Vagina (tissue), 2 donors: Measurements from ENCODE around the gene CDC73. TPM values are rescaled to one million over a fixed set of nuclear protein-coding genes. Genes with fewer than 3 reads are reported as not detected.

Source experiments
- DNase-seq, 2 donors: peaks; one replicate each; pipeline ENCODE4 v3.0.0-alpha.2; 2017; ENCODE audit errors: extremely low spot score in 2 of 2
- H3K27ac ChIP-seq: fragments of 200-600 bp; sonication (generic); one replicate; pipeline ENCODE4 v1.5.1; 2019
- H3K27me3 ChIP-seq: fragments of 200-600 bp; sonication (generic); one replicate; pipeline ENCODE4 v1.5.1; 2019
- H3K36me3 ChIP-seq, 2 donors: fragments of 200-600 bp; sonication (generic); one replicate each; pipeline ENCODE4 v1.5.1; 2017 to 2019
- H3K4me1 ChIP-seq: fragments of 200-600 bp; sonication (generic); one replicate; pipeline ENCODE4 v1.5.1; 2019
- H3K4me3 ChIP-seq, 2 donors: fragments of 200-600 bp; sonication (generic); 1 replicate in 1 of 2; 2 replicates in 1 of 2; pipeline ENCODE4 v1.5.1; 2016 to 2019
- H3K9me3 ChIP-seq: fragments of 200-600 bp; sonication (generic); one replicate; pipeline ENCODE4 v1.5.1; 2019
- CTCF ChIP-seq, 3 experiments: fragments of 450-650 bp in 2 of 3; fragments of 200-600 bp in 1 of 3; sonication (generic) in 1 of 3; IDR thresholded peaks; one replicate each; pipeline ENCODE4 v1.5.1; 2017 to 2019; ENCODE audit warnings: antibody characterized with exemption in 3 of 3, mild to moderate bottlenecking in 2 of 3, moderate library complexity in 2 of 3
- POLR2A ChIP-seq, 2 donors: fragments of 450-650 bp; IDR thresholded peaks; one replicate each; pipeline ENCODE4 v1.6.1; 2017; ENCODE audit warnings: antibody characterized with exemption in 2 of 2, mild to moderate bottlenecking in 2 of 2, moderate library complexity in 2 of 2
- POLR2AphosphoS5 ChIP-seq, 2 donors: sonication (generic); formaldehyde crosslinking; IDR thresholded peaks; one replicate each; pipeline ENCODE4 v1.9.0; 2017; ENCODE audit warnings: antibody characterized with exemption in 2 of 2, mild to moderate bottlenecking in 2 of 2, low read depth in 1 of 2; ENCODE audit not compliant: insufficient read depth in 1 of 2
- intact Hi-C: fragments of 100-400 bp; cut with DNase I; formaldehyde crosslinking; loops from one replicate; pipeline ENCODE4 v1.15.1; 2023
- total RNA-seq: library from RNA; depleted of rRNA; stranded (reverse); fragments of >200 nt; gene quantifications from one replicate; pipeline ENCODE4 v1.2.3, GENCODE V29; 2016

CDC73 gene
- total RNA-seq, 1 donor from 2014 or later = 28.5 TPM

DNA sequence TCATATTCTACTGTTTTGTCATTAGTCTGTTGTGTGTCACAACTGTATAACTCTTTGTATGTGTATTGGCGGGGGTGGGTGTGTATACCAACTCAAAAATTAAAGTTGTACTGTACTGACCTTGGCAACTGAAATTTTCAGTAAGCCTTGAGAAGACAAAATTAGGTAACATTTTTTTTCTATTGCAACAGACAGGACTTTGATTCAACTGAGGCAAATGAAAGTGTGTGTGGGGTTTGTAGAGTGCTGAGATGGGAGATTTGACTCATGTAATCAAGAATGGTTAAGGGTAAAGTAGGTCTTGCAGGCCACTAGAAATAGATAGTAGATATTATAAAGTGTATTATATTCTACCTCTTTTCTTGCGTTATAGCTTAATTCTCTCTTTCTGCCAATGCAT lies 79.2 kb downstream of the CDC73 start:
- TF ChIP-seq POLR2AphosphoS5 (IDR thresholded peaks at IDR 0.05; ENCODE audit: insufficient read depth in 1 of 2, low read depth in 1 of 2) (no peak), POLR2A (IDR thresholded peaks at IDR 0.05) (no peak), CTCF (IDR thresholded peaks at IDR 0.05) (no peak)
- Histone ChIP-seq H3K9me3 (no peaks in the 10 kb centered on the region), H3K27ac (no peak overlapping the region), H3K4me3 (no peak overlapping the region), H3K36me3 (peaks cover 0 to 14% of the 10 kb centered on the region in 2 donors), H3K27me3 (no peaks in the 10 kb centered on the region), H3K4me1 (no peaks in the 10 kb centered on the region)
- intact Hi-C loops = no loop called here
- no peak for DNase-seq

DNA sequence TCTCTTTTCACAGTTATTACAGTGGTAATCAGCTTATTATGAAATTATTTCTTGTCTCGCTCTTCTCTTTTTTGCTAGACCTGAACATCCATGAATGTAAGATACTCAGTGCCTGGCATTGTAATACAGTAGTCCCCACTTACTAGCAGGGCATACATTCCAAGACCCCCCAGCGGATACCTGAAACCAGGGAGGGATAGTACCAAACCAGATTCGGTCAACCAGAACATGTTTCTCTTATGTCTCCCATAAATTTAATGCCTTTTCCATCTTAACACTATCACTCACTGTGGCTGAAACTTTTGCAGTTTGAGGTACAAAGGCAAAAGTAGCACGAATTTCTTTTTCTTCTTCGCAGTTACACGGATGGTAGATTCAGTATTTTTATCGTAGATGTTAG lies 89.2 kb downstream of the CDC73 start:
- intact Hi-C loops = no loop called here
- Histone ChIP-seq H3K27me3 (no peaks in the 10 kb centered on the region), H3K4me1 (no peaks in the 10 kb centered on the region), H3K4me3 (no peak overlapping the region), H3K9me3 (peaks cover 3% of the 10 kb centered on the region), H3K36me3 (peaks cover 0 to 5% of the 10 kb centered on the region in 2 donors), H3K27ac (no peak overlapping the region)
- no peak for DNase-seq
- TF ChIP-seq CTCF (IDR thresholded peaks at IDR 0.05) = no peak
- TF ChIP-seq POLR2AphosphoS5 (IDR thresholded peaks at IDR 0.05; ENCODE audit: insufficient read depth in 1 of 2, low read depth in 1 of 2) = no peak
- TF ChIP-seq POLR2A (IDR thresholded peaks at IDR 0.05) = no peak

GRCh38 chr1:193211539-193211938 lies 89.7 kb downstream of the CDC73 start:
- no peak for DNase-seq
- Histone ChIP-seq H3K9me3 (peaks cover 3% of the 10 kb centered on the region), H3K4me3 (no peak overlapping the region), H3K36me3 (peaks cover 0 to 5% of the 10 kb centered on the region in 2 donors), H3K27me3 (no peaks in the 10 kb centered on the region), H3K4me1 (no peaks in the 10 kb centered on the region), H3K27ac (no peak overlapping the region)
- intact Hi-C loops = no loop called here
- TF ChIP-seq POLR2AphosphoS5 (IDR thresholded peaks at IDR 0.05; ENCODE audit: insufficient read depth in 1 of 2, low read depth in 1 of 2) (no peak), POLR2A (IDR thresholded peaks at IDR 0.05) (no peak), CTCF (IDR thresholded peaks at IDR 0.05) (no peak)

DNA sequence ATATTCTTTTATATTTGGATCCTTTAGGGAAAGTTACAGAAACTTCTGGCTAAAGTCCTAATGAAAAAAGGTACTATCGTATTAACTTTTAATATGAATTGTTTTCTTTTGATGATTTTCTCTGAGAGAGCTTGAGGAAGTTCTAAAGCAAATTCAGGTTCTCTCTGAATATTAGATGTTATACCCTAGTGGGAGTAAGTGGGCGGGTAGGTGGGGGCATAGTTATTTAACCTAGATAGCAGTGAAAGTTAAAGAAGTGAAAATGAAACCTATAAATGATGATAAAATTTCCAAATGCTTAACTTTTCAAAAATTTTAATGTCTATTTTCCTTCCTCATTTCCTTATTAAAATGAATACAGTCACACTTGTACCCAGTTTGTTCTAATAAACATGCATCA lies 90.8 kb downstream of the CDC73 start:
- Histone ChIP-seq H3K27me3 (no peaks in the 10 kb centered on the region), H3K27ac (no peak overlapping the region), H3K36me3 (peaks cover 0 to 5% of the 10 kb centered on the region in 2 donors), H3K4me3 (no peak overlapping the region), H3K9me3 (no peaks in the 10 kb centered on the region), H3K4me1 (no peaks in the 10 kb centered on the region)
- no peak for DNase-seq
- TF ChIP-seq POLR2A (IDR thresholded peaks at IDR 0.05) = no peak
- no peak for TF ChIP-seq POLR2AphosphoS5 (IDR thresholded peaks at IDR 0.05; ENCODE audit: insufficient read depth in 1 of 2, low read depth in 1 of 2)
- TF ChIP-seq CTCF (IDR thresholded peaks at IDR 0.05) = no peak
- intact Hi-C loops = no loop called here

GRCh38 chr1:193213998-193214397 lies 92.2 kb downstream of the CDC73 start:
- H3K27me3 ChIP-seq = no peaks in the 10 kb centered on the region
- intact Hi-C loops = no loop called here
- DNase-seq = no peak
- no peaks in the 10 kb centered on the region for H3K9me3 ChIP-seq
- TF ChIP-seq POLR2AphosphoS5 (IDR thresholded peaks at IDR 0.05; ENCODE audit: insufficient read depth in 1 of 2, low read depth in 1 of 2) (no peak), POLR2A (IDR thresholded peaks at IDR 0.05) (no peak), CTCF (IDR thresholded peaks at IDR 0.05) (no peak)
- peaks cover 0 to 5% of the 10 kb centered on the region in 2 donors for H3K36me3 ChIP-seq
- no peak overlapping the region for H3K4me3 ChIP-seq
- no peak overlapping the region for H3K27ac ChIP-seq
- no peaks in the 10 kb centered on the region for H3K4me1 ChIP-seq
